K562 (cell line): Measurements from ENCODE around the gene R3HDM1. TPM values are rescaled to one million over a fixed set of nuclear protein-coding genes. Genes with fewer than 3 reads are reported as not detected.

Source experiments
- BRCA1 ChIP-seq, 2 experiments: fragments of 450-650 bp in 1 of 2; sonication (generic) in 1 of 2; formaldehyde crosslinking in 1 of 2; IDR thresholded peaks; 2 replicates each; pipeline versions ENCODE4 v1.5.0 to v1.6.1; 2017 to 2020; ENCODE audit warnings: mild to moderate bottlenecking in 1 of 2, missing genetic modification reagents in 1 of 2
- CCAR2 ChIP-seq: fragments of 200-400 bp; formaldehyde crosslinking; IDR thresholded peaks from 2 replicates; pipeline ENCODE4 v1.6.1; 2017; ENCODE audit warnings: mild to moderate bottlenecking, low read depth, low read length
- CTBP1 ChIP-seq: fragments of 450-650 bp; IDR thresholded peaks from 2 replicates; pipeline ENCODE4 v1.6.1; 2016; ENCODE audit warnings: borderline replicate concordance
- ETV5 ChIP-seq: sonication (generic); formaldehyde crosslinking; IDR thresholded peaks from 2 replicates; pipeline ENCODE4 v1.4.0; 2020; ENCODE audit warnings: low read depth, mild to moderate bottlenecking, missing genetic modification reagents
- FOXA1 ChIP-seq: fragments of 450-650 bp; IDR thresholded peaks from 2 replicates; pipeline ENCODE4 v1.6.1; 2016; ENCODE audit warnings: mild to moderate bottlenecking, borderline replicate concordance
- GTF2A2 ChIP-seq: IDR thresholded peaks from 2 replicates; pipeline ENCODE4 v1.6.1; 2016; ENCODE audit warnings: mild to moderate bottlenecking, missing genetic modification characterization, missing compliant biosample characterization
- GTF2E2 ChIP-seq: fragments of 200-800 bp; sonication (Bioruptor generic); IDR thresholded peaks from 2 replicates; pipeline ENCODE4 v1.6.1; 2016; ENCODE audit warnings: missing genetic modification characterization, missing compliant biosample characterization
- GTF2F1 ChIP-seq: IDR thresholded peaks from 2 replicates; pipeline ENCODE4 v1.6.1; 2011; ENCODE audit warnings: low read depth, low read length, improper control_type of control experiment
- HMG20B ChIP-seq: fragments of 250-450 bp; sonication (Bioruptor Pico); IDR thresholded peaks from 2 replicates; pipeline ENCODE4 v1.5.0; 2021; ENCODE audit warnings: mild to moderate bottlenecking
- KHSRP ChIP-seq: fragments of 450-650 bp; IDR thresholded peaks from 2 replicates; pipeline ENCODE4 v1.6.1; 2017
- MNT ChIP-seq, 2 experiments: fragments of 450-650 bp; conservative IDR thresholded peaks; 2 replicates each; pipeline ENCODE4 v1.6.1; 2017; ENCODE audit warnings: mild to moderate bottlenecking in 2 of 2, moderate library complexity in 2 of 2
- NBN ChIP-seq: fragments of 450-650 bp; IDR thresholded peaks from 2 replicates; pipeline ENCODE4 v1.6.1; 2016; ENCODE audit warnings: low read depth, mild to moderate bottlenecking
- PRPF4 ChIP-seq: fragments of 200-400 bp; formaldehyde crosslinking; IDR thresholded peaks from one replicate; pipeline ENCODE4 v1.6.1; 2017; ENCODE audit warnings: low read length, low read depth, mild to moderate bottlenecking; ENCODE audit not compliant: insufficient read depth, poor library complexity, severe bottlenecking
- PTRF ChIP-seq: fragments of 450-650 bp; IDR thresholded peaks from 2 replicates; pipeline ENCODE4 v1.6.1; 2016; ENCODE audit warnings: mild to moderate bottlenecking, missing genetic modification characterization, missing compliant biosample characterization
- RBFOX2 ChIP-seq: fragments of 200-400 bp; formaldehyde crosslinking; IDR thresholded peaks from 2 replicates; pipeline ENCODE4 v1.6.1; 2017; ENCODE audit warnings: low read depth, mild to moderate bottlenecking, low read length, moderate library complexity
- RBM22 ChIP-seq: fragments of 200-400 bp; formaldehyde crosslinking; IDR thresholded peaks from 2 replicates; pipeline ENCODE4 v1.6.1; 2018; ENCODE audit warnings: low read length, low read depth; ENCODE audit not compliant: poor library complexity, severe bottlenecking
- RFX7 ChIP-seq: fragments of 250-450 bp; sonication (Bioruptor Pico); IDR thresholded peaks from 2 replicates; pipeline ENCODE4 v1.5.1; 2021; ENCODE audit warnings: mild to moderate bottlenecking
- SP1 ChIP-seq: sonication (generic); formaldehyde crosslinking; IDR thresholded peaks from 2 replicates; pipeline ENCODE4 v1.8.1; 2022; ENCODE audit warnings: mild to moderate bottlenecking, missing genetic modification reagents
- TFAP4 ChIP-seq: sonication (generic); formaldehyde crosslinking; IDR thresholded peaks from 2 replicates; pipeline ENCODE4 v1.8.0; 2022; ENCODE audit warnings: missing genetic modification reagents, mild to moderate bottlenecking, moderate library complexity, borderline replicate concordance
- TOE1 ChIP-seq, 2 experiments: fragments of 450-650 bp in 1 of 2; sonication (generic) in 1 of 2; formaldehyde crosslinking in 1 of 2; IDR thresholded peaks; 2 replicates each; pipeline versions ENCODE4 v1.7.1 to v1.8.0; 2016 to 2022; ENCODE audit warnings: borderline replicate concordance in 2 of 2, mild to moderate bottlenecking in 2 of 2, antibody characterized with exemption in 1 of 2, inconsistent platforms in 1 of 2, low read depth in 1 of 2, missing genetic modification reagents in 1 of 2, moderate library complexity in 1 of 2
- ZNF143 ChIP-seq: sonication (generic); formaldehyde crosslinking; IDR thresholded peaks from 2 replicates; pipeline ENCODE4 v1.9.0; 2022; ENCODE audit warnings: mild to moderate bottlenecking, missing genetic modification reagents
- ZNF507 ChIP-seq: conservative IDR thresholded peaks from 2 replicates; pipeline ENCODE4 v1.6.1; 2017; ENCODE audit warnings: missing genetic modification characterization, missing compliant biosample characterization
- ZSCAN32 ChIP-seq: fragments of 450-650 bp; formaldehyde crosslinking; IDR thresholded peaks from 2 replicates; pipeline ENCODE4 v1.4.0; 2020; ENCODE audit warnings: mild to moderate bottlenecking, moderate library complexity
- polyA plus RNA-seq, 8 experiments: library from polyadenylated mRNA; depleted of rRNA in 4 of 8; stranded (reverse) in 5 of 8; unstranded in 3 of 8; fragments of >200 nt; fragmentation: Nextera tagmentation in 2 of 8; fragmentation: Illumina TruSeq in 1 of 8; extraction: Ambion mirVana in 2 of 8; extraction: Trizol in 1 of 8; gene quantifications; 2 replicates each; pipeline versions ENCODE4 v1.2.1 to v1.2.3, GENCODE V29; 2011 to 2014; ENCODE audit warnings: inconsistent platforms in 1 of 8, missing spikeins in 1 of 8
- total RNA-seq, 7 experiments: library from RNA; depleted of rRNA in 6 of 7; stranded (reverse); fragments of >200 nt in 6 of 7; fragmentation: Illumina TruSeq in 2 of 7; extraction: Trizol in 2 of 7; gene quantifications; 2 replicates each; pipeline versions ENCODE4 v1.2.1 to v1.2.3, GENCODE V29; 2011 to 2021; ENCODE audit warnings: low replicate concordance in 1 of 7
- TF ChIP-seq, protein P1 (sequence below): fragments of 450-650 bp; IDR thresholded peaks from 2 replicates; pipeline ENCODE4 v1.6.1; 2017; ENCODE audit warnings: antibody characterized with exemption

Gene R3HDM1
- total and polyA plus RNA-seq, 9 of the 15 experiments (the other 6 are each of a cell fraction or from before 2014, with no cell fraction given) = 12.4 to 89.4 (median 31.0) TPM

GRCh38 chr2:135530313-135531230 lies 712 bp upstream of the R3HDM1 start, which contains the start of gene ZRANB3 (continued):
- TF ChIP-seq NBN (peak; percentile 39), CTBP1 (no peak), GTF2A2 (tag) (no peak), HMG20B (CRISPR knock-in tag) (no peak), RFX7 (peak; percentile 59; the same call in 1 of the 2 replicates), PTRF (tag) (no peak), ZNF507 (tag) (no peak), FOXA1 (no peak), GTF2F1 (no peak), CCAR2 (no peak), RBFOX2 (peak; percentile 78), MNT (conservative IDR thresholded peaks at IDR 0.05) (peak; percentile 65 to 80), TFAP4 (peak; percentile 75; the same call in 1 of the 2 replicates), GTF2E2 (tag) (peak; percentile 53; the same call in 1 of the 2 replicates), SP1 (CRISPR knock-in tag) (peak; percentile 41; the same call in 1 of the 2 replicates), RBM22 (no peak), BRCA1 (IDR thresholded peaks at IDR 0.05) (no peak), BRCA1 (CRISPR knock-in tag; IDR thresholded peaks at IDR 0.05) (no peak), TOE1 (IDR thresholded peaks at IDR 0.05; ENCODE audit: borderline replicate concordance) (no peak; the same call in 1 of the 2 replicates), TOE1 (CRISPR knock-in tag; IDR thresholded peaks at IDR 0.05; ENCODE audit: borderline replicate concordance, low read depth) (no peak), PRPF4 (no peak), ZNF143 (CRISPR knock-in tag) (peak; percentile 90), ZSCAN32 (CRISPR knock-in tag) (no peak), KHSRP (no peak), ETV5 (CRISPR knock-in tag) (no peak)
- TF ChIP-seq, protein P1, sequence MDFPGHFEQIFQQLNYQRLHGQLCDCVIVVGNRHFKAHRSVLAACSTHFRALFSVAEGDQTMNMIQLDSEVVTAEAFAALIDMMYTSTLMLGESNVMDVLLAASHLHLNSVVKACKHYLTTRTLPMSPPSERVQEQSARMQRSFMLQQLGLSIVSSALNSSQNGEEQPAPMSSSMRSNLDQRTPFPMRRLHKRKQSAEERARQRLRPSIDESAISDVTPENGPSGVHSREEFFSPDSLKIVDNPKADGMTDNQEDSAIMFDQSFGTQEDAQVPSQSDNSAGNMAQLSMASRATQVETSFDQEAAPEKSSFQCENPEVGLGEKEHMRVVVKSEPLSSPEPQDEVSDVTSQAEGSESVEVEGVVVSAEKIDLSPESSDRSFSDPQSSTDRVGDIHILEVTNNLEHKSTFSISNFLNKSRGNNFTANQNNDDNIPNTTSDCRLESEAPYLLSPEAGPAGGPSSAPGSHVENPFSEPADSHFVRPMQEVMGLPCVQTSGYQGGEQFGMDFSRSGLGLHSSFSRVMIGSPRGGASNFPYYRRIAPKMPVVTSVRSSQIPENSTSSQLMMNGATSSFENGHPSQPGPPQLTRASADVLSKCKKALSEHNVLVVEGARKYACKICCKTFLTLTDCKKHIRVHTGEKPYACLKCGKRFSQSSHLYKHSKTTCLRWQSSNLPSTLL = no peak
